ENCODE results near the gene GRID1.

The GRID1 gene

GRCh38 chr10:85917601-85918000, 449.0 kb downstream of the GRID1 start:
- no peak for DNase-seq (ENCODE audit: low read depth)
- H3K4me3 ChIP-seq (replicated peaks; ENCODE audit: low read depth, low read length): no peak overlapping the region
- TF ChIP-seq, protein P1, sequence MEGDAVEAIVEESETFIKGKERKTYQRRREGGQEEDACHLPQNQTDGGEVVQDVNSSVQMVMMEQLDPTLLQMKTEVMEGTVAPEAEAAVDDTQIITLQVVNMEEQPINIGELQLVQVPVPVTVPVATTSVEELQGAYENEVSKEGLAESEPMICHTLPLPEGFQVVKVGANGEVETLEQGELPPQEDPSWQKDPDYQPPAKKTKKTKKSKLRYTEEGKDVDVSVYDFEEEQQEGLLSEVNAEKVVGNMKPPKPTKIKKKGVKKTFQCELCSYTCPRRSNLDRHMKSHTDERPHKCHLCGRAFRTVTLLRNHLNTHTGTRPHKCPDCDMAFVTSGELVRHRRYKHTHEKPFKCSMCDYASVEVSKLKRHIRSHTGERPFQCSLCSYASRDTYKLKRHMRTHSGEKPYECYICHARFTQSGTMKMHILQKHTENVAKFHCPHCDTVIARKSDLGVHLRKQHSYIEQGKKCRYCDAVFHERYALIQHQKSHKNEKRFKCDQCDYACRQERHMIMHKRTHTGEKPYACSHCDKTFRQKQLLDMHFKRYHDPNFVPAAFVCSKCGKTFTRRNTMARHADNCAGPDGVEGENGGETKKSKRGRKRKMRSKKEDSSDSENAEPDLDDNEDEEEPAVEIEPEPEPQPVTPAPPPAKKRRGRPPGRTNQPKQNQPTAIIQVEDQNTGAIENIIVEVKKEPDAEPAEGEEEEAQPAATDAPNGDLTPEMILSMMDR (IDR thresholded peaks at IDR 0.05; ENCODE audit: low read length, missing control alignments): no peak

DNA sequence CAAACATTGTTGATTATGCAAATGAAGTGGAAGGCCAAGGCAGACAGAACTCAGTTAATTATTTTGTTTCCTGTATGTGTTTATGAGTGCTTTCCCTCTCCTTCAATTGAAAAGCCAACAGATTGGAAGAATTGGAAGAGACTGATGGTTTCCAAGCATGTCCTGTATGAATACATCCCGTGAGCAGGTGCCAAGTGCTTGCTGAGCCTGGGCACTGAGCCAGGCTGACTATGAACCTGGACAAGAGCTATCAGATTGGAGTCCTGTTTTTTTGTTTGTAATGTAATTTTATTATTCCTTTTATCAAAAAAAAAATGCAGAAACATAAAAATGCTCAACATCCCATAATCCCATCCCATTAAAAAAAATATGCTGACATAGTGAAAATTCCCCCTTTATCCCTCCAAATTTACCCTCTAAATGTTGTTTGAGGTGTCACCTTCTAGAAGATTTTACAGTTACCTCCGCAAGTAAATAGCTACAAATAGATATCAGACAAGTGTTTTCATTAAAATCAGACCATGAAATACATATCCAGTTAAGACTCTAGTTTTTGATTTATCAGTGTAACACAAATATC, 449.5 kb downstream of the GRID1 start:
- no peak for DNase-seq (ENCODE audit: low read depth)
- TF ChIP-seq, protein P1 (IDR thresholded peaks at IDR 0.05; ENCODE audit: low read length, missing control alignments): no peak
- H3K4me3 ChIP-seq (replicated peaks; ENCODE audit: low read depth, low read length): no peak overlapping the region

DNA sequence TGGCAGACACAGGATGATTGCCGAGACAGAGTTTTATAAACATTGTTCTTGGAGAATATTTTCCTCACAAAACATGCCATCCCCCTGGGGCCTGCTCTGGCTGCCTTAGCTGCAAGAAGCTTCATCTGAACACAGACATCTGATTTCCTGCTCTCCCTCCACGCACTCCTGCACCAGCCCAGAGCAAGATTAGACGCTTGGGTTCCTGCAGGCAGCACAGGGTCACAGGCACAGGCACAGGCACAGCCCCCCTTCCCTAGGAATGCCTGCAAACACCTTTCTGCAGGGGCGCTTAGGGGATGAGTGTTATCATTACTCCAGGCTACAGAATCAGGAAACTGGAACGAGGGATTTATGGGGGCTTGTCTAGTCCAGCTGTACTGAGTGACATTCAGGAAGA, 450.3 kb downstream of the GRID1 start:
- H3K4me3 ChIP-seq (replicated peaks; ENCODE audit: low read depth, low read length): no peak overlapping the region
- no peak for DNase-seq (ENCODE audit: low read depth)
- TF ChIP-seq, protein P1 (IDR thresholded peaks at IDR 0.05; ENCODE audit: low read length, missing control alignments): no peak

DNA sequence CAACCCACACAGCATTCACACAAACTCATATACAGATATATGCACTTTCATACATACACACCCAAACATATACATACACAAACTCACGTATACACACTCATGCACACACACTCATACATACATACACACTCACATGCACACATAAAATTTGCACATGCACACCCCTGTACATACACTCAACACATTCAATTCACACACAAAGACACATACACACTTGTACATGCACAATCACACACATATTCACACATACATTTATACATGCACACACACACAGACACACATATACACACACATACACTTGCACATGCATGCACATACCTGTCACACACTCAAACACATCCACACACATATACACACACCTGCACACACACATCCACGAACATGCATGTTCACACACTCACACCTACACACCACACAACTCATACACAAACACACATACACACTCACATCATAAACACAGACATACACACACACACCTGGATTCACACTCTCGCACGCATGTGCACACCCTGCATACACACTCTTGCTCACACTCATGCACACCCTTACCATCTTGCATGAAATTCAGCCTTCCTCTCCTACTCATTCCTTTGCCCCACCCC, 451.2 kb downstream of the GRID1 start:
- TF ChIP-seq, protein P1 (IDR thresholded peaks at IDR 0.05; ENCODE audit: low read length, missing control alignments): no peak
- DNase-seq (ENCODE audit: low read depth): no peak
- no peak overlapping the region for H3K4me3 ChIP-seq (replicated peaks; ENCODE audit: low read depth, low read length)

DNA sequence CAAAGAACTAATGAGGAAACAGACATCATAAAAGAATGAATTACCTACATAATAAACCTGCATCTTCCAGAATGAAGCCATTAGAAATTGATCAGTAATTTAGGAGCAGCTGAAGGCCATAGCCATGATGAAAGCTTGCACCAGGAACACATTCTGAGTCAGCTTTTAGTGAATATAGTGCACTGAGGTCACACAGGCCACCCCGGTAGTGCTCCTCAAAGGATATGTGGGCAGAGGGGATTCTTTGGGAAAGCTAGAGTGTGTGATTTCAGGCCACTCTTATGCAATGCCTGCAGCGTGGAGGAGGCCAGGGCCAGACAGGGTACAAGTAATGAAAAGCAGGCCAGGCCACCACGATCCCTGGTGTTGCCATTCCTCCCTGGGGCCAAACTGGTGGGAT, 451.9 kb downstream of the GRID1 start:
- no peak for DNase-seq (ENCODE audit: low read depth)
- no peak overlapping the region for H3K4me3 ChIP-seq (replicated peaks; ENCODE audit: low read depth, low read length)
- TF ChIP-seq, protein P1 (IDR thresholded peaks at IDR 0.05; ENCODE audit: low read length, missing control alignments): no peak

- no peak overlapping the region for H3K4me3 ChIP-seq (replicated peaks; ENCODE audit: low read depth, low read length)
- TF ChIP-seq, protein P1 (IDR thresholded peaks at IDR 0.05; ENCODE audit: low read length, missing control alignments): no peak
- DNase-seq (ENCODE audit: low read depth): no peak
Observed at GRCh38 chr10:85908462-85908861, 458.1 kb downstream of the GRID1 start.

DNA sequence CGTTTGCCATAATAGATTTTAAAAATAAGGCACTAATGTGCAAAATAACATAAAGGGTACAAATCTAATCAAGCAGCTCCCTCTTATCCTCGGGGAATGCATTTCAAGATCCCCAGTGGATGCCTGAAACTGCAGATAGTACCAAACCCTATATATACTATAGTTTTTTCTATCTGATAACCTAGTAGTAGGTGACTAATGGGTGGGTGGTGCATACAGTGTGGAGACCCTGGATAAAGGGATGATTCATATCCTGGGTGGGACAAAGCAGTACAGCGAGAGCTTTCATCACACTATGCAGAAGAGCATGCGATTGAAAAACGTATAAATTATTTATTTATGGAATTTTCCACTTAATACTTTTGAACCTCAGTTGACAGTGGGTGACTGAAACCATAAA, 464.5 kb downstream of the GRID1 start:
- peak; percentile 4 for DNase-seq (ENCODE audit: low read depth)
- H3K4me3 ChIP-seq (replicated peaks; ENCODE audit: low read depth, low read length): no peak overlapping the region
- TF ChIP-seq, protein P1 (IDR thresholded peaks at IDR 0.05; ENCODE audit: low read length, missing control alignments): no peak

Measured in fibroblast of pulmonary artery (primary cell).